ENCODE data around the gene CEBPZOS. TPM values are rescaled to one million over a fixed set of nuclear protein-coding genes. Genes with fewer than 3 reads are reported as not detected.

The CEBPZOS gene
- total and polyA plus RNA-seq, 2 of the 4 experiments (the other 2 are of a cell fraction): 16.8 to 31.5 TPM

GRCh38 chr2:37164757-37165156, 31.5 kb upstream of the CEBPZOS start:
- Histone ChIP-seq H3K4ac (ENCODE audit: low read depth, low read length) (no peak overlapping the region), H4K5ac (ENCODE audit: low read depth, low read length) (no peak overlapping the region), H2BK120ac (ENCODE audit: low read depth, low read length) (no peak overlapping the region), H3K27me3 (ENCODE audit: control insufficient read depth, insufficient read depth, low read length) (no peaks in the 10 kb centered on the region), H3K4me1 (ENCODE audit: control insufficient read depth, insufficient read depth, low read length) (0 out of 2 replicates have a peak, but pooled peaks cover 2% of the 10 kb centered on the region), H3K36me3 (ENCODE audit: control insufficient read depth, insufficient read depth, low read length) (no peaks in the 10 kb centered on the region), H3K4me2 (ENCODE audit: low read depth, low read length) (no peak overlapping the region), H3K4me3 (ENCODE audit: insufficient read depth, low read depth, low read length) (no peak overlapping the region), H3K9ac (ENCODE audit: low read depth, low read length) (no peak overlapping the region), H3K18ac (ENCODE audit: low read depth, low read length) (no peak overlapping the region), H2BK5ac (ENCODE audit: low read depth, low read length, poor library complexity, severe bottlenecking) (no peak overlapping the region), H2BK20ac (ENCODE audit: low read depth, low read length) (no peak overlapping the region), H3K23ac (ENCODE audit: low read depth, low read length) (no peak overlapping the region), H3K9me1 (ENCODE audit: insufficient read depth, low read length) (no peaks in the 10 kb centered on the region), H2BK15ac (ENCODE audit: low read depth, low read length) (no peak overlapping the region), H2AK9ac (replicated peaks; ENCODE audit: low read depth, low read length, poor library complexity) (no peak overlapping the region), H3K56ac (ENCODE audit: extremely low read depth, insufficient read depth, low read length) (no peak overlapping the region), H3K27ac (ENCODE audit: insufficient read depth, low read length) (no peak overlapping the region), H3K79me1 (ENCODE audit: low read depth in 1 of 2, low read length in 2 of 2) (no peaks in the 10 kb centered on the region), H4K91ac (ENCODE audit: insufficient read depth, low read depth, low read length) (no peak overlapping the region), H2AK5ac (ENCODE audit: low read depth, low read length) (no peak overlapping the region), H2AFZ (replicated peaks; ENCODE audit: low read length, poor library complexity) (no peak overlapping the region), H3K9me3 (ENCODE audit: control insufficient read depth, insufficient read depth, low read length) (0 out of 2 replicates have a peak, but pooled peaks cover 1% of the 10 kb centered on the region), H4K8ac (ENCODE audit: low read depth in 2 of 2, low read length in 2 of 2) (no peak overlapping the region), H3K14ac (replicated peaks; ENCODE audit: low read depth, low read length) (no peak overlapping the region), H4K20me1 (ENCODE audit: insufficient read depth, low read length) (no peaks in the 10 kb centered on the region)
- TF ChIP-seq RAD21 (IDR thresholded peaks at IDR 0.05; ENCODE audit: low read length) (no peak), RCOR1 (IDR thresholded peaks at IDR 0.05; ENCODE audit: insufficient replicate concordance, low read length) (no peak), MXI1 (IDR thresholded peaks at IDR 0.05; ENCODE audit: borderline replicate concordance, low read depth, low read length) (no peak), MAFK (IDR thresholded peaks at IDR 0.05; ENCODE audit: low read depth, low read length) (no peak), CHD1 (IDR thresholded peaks at IDR 0.05; ENCODE audit: low read depth, low read length) (no peak), BHLHE40 (IDR thresholded peaks at IDR 0.05; ENCODE audit: low read depth, low read length) (no peak), CTCF (conservative IDR thresholded peaks at IDR 0.05; ENCODE audit: low read depth, low read length) (no peak), MAZ (IDR thresholded peaks at IDR 0.05; ENCODE audit: borderline replicate concordance, low read depth, low read length) (no peak), FOS (IDR thresholded peaks at IDR 0.05; ENCODE audit: low read depth, low read length) (no peak), ELK1 (IDR thresholded peaks at IDR 0.05; ENCODE audit: borderline replicate concordance, low read depth, low read length) (no peak), USF2 (IDR thresholded peaks at IDR 0.05; ENCODE audit: low read depth, low read length) (no peak), NFE2L2 (IDR thresholded peaks at IDR 0.05; ENCODE audit: low read depth, low read length) (no peak), CEBPB (IDR thresholded peaks at IDR 0.05; ENCODE audit: low read depth, low read length) (no peak)
- WGBS, 2 experiments (ENCODE audit: extremely low coverage in 2 of 2, insufficient read length in 1 of 2): no CpG with 5 or more reads among the region's 1 CpG
- no peak for ATAC-seq (ENCODE audit: low read depth)
- ChIA-PET CTCF (interaction anchor here (0.8 kb wide), 1 partner anchor 712 kb away, joined by 5 read pairs; no protein-coding TSS in a partner anchor), POLR2A (ENCODE audit: unreplicated experiment) (no interaction called here)
- intact Hi-C loops (cut with micrococcal nuclease) (loop anchor here (5.0 to 10.0 kb wide), 3 partner anchors 160 to 730 kb away; partner anchors contain the start of gene PRKD3), dilution Hi-C loops (cut with HindIII; ENCODE audit: low sequenced_read_pairs, unreplicated experiment) (no loop called here), in situ Hi-C loops (cut with MboI; ENCODE audit: low sequenced_read_pairs) (loop anchor here (25.0 kb wide), 1 partner anchor 723 kb away; no protein-coding TSS in a partner anchor)
- no TSS peak for BruUV-seq (replicated peaks)
- no peak for DNase-seq
